A549 (cell line): ENCODE results near the gene MBNL2. TPM values are rescaled to one million over a fixed set of nuclear protein-coding genes. Genes with fewer than 3 reads are reported as not detected.

Experiments
- ATAC-seq, 2 experiments: fragments of 200-7000 bp in 1 of 2; fragments of >200 bp in 1 of 2; cut with Nextera tagmentation in 1 of 2; cut with Tn5 transposase in 1 of 2; 3 replicates each; pipeline versions ENCODE4 v1.8.0 to v1.9.1; 2018 to 2020; ENCODE audit warnings: mild to moderate bottlenecking in 1 of 2, moderate library complexity in 1 of 2
- CTCF ChIA-PET: fragments of 300-600 bp; sonication (Branson Sonifier 250); formaldehyde crosslinking; extraction: SDS; loops from one replicate; lab custom pipeline; 2021; ENCODE audit warnings: antibody characterized with exemption, inconsistent platforms; lab: Yijun Ruan, JAX
- POLR2A ChIA-PET: fragments of 350-600 bp; formaldehyde crosslinking; extraction: SDS; loops from one replicate; lab custom pipeline; 2021; ENCODE audit warnings: antibody characterized with exemption, inconsistent platforms; lab: Yijun Ruan, JAX
- DNase-seq, 2 experiments: peaks; one replicate each; pipeline versions ENCODE4 v3.0.0 to v3.0.0-alpha.2; 2011 to 2016; ENCODE audit warnings: low read depth in 1 of 2, low spot score in 1 of 2
- FAIRE-seq: peaks from 2 replicates; lab custom pipeline; 2011; peaks lifted over from hg19 to GRCh38; lab: Jason Lieb, UNC
- H3K27ac ChIP-seq, 2 experiments: fragments of >200 bp; sonication (Bioruptor Twin); formaldehyde crosslinking; 3 replicates each; pipeline ENCODE4 v1.5.1; 2016 to 2017
- H3K4me1 ChIP-seq: fragments of >200 bp; sonication (Bioruptor Twin); formaldehyde crosslinking; 3 replicates; pipeline ENCODE4 v1.6.1; 2016
- H3K4me2 ChIP-seq: fragments of >200 bp; sonication (Bioruptor Twin); formaldehyde crosslinking; 3 replicates; pipeline ENCODE4 v1.6.1; 2016
- H3K4me3 ChIP-seq: fragments of >200 bp; sonication (Bioruptor Twin); formaldehyde crosslinking; 3 replicates; pipeline ENCODE4 v1.5.1; 2016
- H3K9me3 ChIP-seq: fragments of >200 bp; sonication (Bioruptor Twin); formaldehyde crosslinking; 3 replicates; pipeline ENCODE4 v1.6.1; 2016
- EHMT2 ChIP-seq: fragments of 200-600 bp; sonication (generic); IDR thresholded peaks from 2 replicates; pipeline ENCODE4 v1.6.1; 2016; ENCODE audit warnings: antibody characterized with exemption, low read depth, mild to moderate bottlenecking, moderate library complexity
- EP300 ChIP-seq, 2 experiments: fragments of >200 bp; sonication (Bioruptor Twin); formaldehyde crosslinking; IDR thresholded peaks; 2 replicates in 1 of 2; 3 replicates in 1 of 2; pipeline ENCODE4 v1.6.1; 2016 to 2017
- FOSL2 ChIP-seq, 2 experiments: fragments of 450-650 bp in 1 of 2; fragments of >200 bp in 1 of 2; sonication (Bioruptor Twin) in 1 of 2; formaldehyde crosslinking; IDR thresholded peaks; 2 replicates each; pipeline versions ENCODE4 v1.5.0 to v1.6.1; 2016 to 2020; ENCODE audit warnings: mild to moderate bottlenecking in 1 of 2, moderate library complexity in 1 of 2
- FOXS1 ChIP-seq: fragments of 250-450 bp; sonication (Bioruptor Pico); IDR thresholded peaks from 2 replicates; pipeline ENCODE4 v1.5.0; 2020; ENCODE audit warnings: mild to moderate bottlenecking, moderate library complexity
- GATA3 ChIP-seq: IDR thresholded peaks from 2 replicates; pipeline ENCODE4 v1.6.1; 2012; ENCODE audit warnings: borderline replicate concordance
- HDAC2 ChIP-seq: fragments of 200-600 bp; sonication (generic); IDR thresholded peaks from 2 replicates; pipeline ENCODE4 v1.6.1; 2016
- KDM5A ChIP-seq: fragments of 200-600 bp; sonication (generic); IDR thresholded peaks from 2 replicates; pipeline ENCODE4 v1.6.1; 2016; ENCODE audit warnings: antibody characterized with exemption, mild to moderate bottlenecking
- MAFK ChIP-seq: fragments of 450-650 bp; IDR thresholded peaks from 2 replicates; pipeline ENCODE4 v1.6.1; 2014; ENCODE audit not compliant: partially characterized antibody
- MAX ChIP-seq: IDR thresholded peaks from 2 replicates; pipeline ENCODE4 v1.6.1; 2012
- MAZ ChIP-seq: fragments of 150-350 bp; IDR thresholded peaks from 2 replicates; pipeline ENCODE4 v1.6.1; 2014; ENCODE audit warnings: antibody characterized with exemption, low read depth, low read length, borderline replicate concordance
- MYC ChIP-seq: IDR thresholded peaks from 2 replicates; pipeline ENCODE4 v1.6.1; 2012; ENCODE audit warnings: mild to moderate bottlenecking, inconsistent platforms, low read length, improper control_type of control experiment, borderline replicate concordance
- NFE2L2 ChIP-seq: fragments of 150-350 bp; conservative IDR thresholded peaks from 2 replicates; pipeline ENCODE4 v1.6.1; 2014; ENCODE audit warnings: low read length
- NPAS2 ChIP-seq: fragments of 250-450 bp; sonication (Bioruptor Pico); IDR thresholded peaks from 2 replicates; pipeline ENCODE4 v1.8.0; 2022; ENCODE audit warnings: mild to moderate bottlenecking, moderate library complexity, borderline replicate concordance
- NR3C1 ChIP-seq: fragments of >200 bp; sonication (Bioruptor Twin); formaldehyde crosslinking; IDR thresholded peaks from 3 replicates; pipeline ENCODE4 v1.6.1; 2017
- PHF8 ChIP-seq: fragments of 200-600 bp; sonication (generic); IDR thresholded peaks from 2 replicates; pipeline ENCODE4 v1.6.1; 2016; ENCODE audit warnings: low read depth, mild to moderate bottlenecking, antibody characterized with exemption, moderate library complexity, borderline replicate concordance
- POLR2A ChIP-seq: IDR thresholded peaks from 2 replicates; pipeline ENCODE4 v1.6.1; 2012; ENCODE audit warnings: mild to moderate bottlenecking, low read length
- RARB ChIP-seq: fragments of 250-450 bp; sonication (Bioruptor Pico); IDR thresholded peaks from 2 replicates; pipeline ENCODE4 v1.8.0; 2021; ENCODE audit warnings: mild to moderate bottlenecking, moderate library complexity
- WGBS: methylation state at CpG from one replicate; pipeline ENCODE4 v1.1.6; 2017; ENCODE audit errors: missing lambda C conversion rate; 5-methylcytosine and 5-hydroxymethylcytosine counted together
- polyA plus RNA-seq, 4 experiments: library from polyadenylated mRNA; depleted of rRNA in 3 of 4; stranded (reverse); fragments of >200 nt; fragmentation: RNase III in 1 of 4; extraction: RNeasy Plus Mini Kit Qiagen cat#74134 plus additional on column Dnase treatment in 1 of 4; gene quantifications; 2 replicates in 3 of 4; 3 replicates in 1 of 4; pipeline ENCODE4 v1.2.3, GENCODE V29; 2011 to 2017
- TF ChIP-seq, protein P1 (sequence below): IDR thresholded peaks from 2 replicates; pipeline ENCODE4 v1.6.1; 2012; ENCODE audit warnings: low read depth, borderline replicate concordance

The MBNL2 gene
- polyA plus RNA-seq, 2 of the 4 experiments (the other 2 are of a cell fraction), result 18.7 to 20.6 TPM

DNA sequence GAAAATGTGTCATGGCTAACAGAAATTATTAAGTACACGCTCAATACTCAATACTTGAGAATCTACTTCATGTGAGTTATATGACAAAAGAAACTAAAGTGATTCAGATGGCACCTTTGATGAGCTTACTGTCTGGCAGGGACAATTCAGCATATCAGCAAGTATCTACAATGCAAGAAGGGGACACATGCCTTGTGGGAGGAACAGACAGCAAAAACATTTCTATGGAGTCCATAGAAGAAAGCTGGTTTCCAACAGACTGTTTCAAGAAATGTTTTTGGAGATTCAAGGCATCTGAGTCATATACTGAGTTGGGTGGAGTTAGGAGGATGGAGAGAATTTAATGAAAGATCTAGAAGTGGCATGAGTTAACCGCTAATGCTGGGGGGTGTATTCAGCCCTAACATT lies 54.7 kb downstream of the MBNL2 start:
- no peak for FAIRE-seq
- TF ChIP-seq, protein P1, sequence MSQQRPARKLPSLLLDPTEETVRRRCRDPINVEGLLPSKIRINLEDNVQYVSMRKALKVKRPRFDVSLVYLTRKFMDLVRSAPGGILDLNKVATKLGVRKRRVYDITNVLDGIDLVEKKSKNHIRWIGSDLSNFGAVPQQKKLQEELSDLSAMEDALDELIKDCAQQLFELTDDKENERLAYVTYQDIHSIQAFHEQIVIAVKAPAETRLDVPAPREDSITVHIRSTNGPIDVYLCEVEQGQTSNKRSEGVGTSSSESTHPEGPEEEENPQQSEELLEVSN, result no peak
- no peak for TF ChIP-seq HDAC2
- TF ChIP-seq NFE2L2, result no peak
- no peak for TF ChIP-seq FOXS1 (CRISPR knock-in tag)
- TF ChIP-seq RARB (CRISPR knock-in tag), result no peak
- TF ChIP-seq, all 56 proteins: peak for 0
- peaks cover 83% of the 10 kb centered on the region for H3K4me1 ChIP-seq
- CTCF ChIA-PET, result interaction anchor here (0.6 to 1.5 kb wide), 3 partner anchors 23 to 167 kb away, joined by 3 to 6 read pairs (median 4); no protein-coding TSS in a partner anchor
- WGBS, result 91% methylated on average over 2 of the region's 2 CpGs
- no peak for ATAC-seq
- H3K9me3 ChIP-seq, result no peaks in the 10 kb centered on the region
- no peak overlapping the region for H3K4me3 ChIP-seq
- no peak for DNase-seq
- peak overlapping the region; percentile 71 for H3K4me2 ChIP-seq
- POLR2A ChIA-PET, result no interaction called here
- H3K27ac ChIP-seq, result peak overlapping the region; percentile 80 to 95; a peak in 5 of 6 replicates

DNA sequence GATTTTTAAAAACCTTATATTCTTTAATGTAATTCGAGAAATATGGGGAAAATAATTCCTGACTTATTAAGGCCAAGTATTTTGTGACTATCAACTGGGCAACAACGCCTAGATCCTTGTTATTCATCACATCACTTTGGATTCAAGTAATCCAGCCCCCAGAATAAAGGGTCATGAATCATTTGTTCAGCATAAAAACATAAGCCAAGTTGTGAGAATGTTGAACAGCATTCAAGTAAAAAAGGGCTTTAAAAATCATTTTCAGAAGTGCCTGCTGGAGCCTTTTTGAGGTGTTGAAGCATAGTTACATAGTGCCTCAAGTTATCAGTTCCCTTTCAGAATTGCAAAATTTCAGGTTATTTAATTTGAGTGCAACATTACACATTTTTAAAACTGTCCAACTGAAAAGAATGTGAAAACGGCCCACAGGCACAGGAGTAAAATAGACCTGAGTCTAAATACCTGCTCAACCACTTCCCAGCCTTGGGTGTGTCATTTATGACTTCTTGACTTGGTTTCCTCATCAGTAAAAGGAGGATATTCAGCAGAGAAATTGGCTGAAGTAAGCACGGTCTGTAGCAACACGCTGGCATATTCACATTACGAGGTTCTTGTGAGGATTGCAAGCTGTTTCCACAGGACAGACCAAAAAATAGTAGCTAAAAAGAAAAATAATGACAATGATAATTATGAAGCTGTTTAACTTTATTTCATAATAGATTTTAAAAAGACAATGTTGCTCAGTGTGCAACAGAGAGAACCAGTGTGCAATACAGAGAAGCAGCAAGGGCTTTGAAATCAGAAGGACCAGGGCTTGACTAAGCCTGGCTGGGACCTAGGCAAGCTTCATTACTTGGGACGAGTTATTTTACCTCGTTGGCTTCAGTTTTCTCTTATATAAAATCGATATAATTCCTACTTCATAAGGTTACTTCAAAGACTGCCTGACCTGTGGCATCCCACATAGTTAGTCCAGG lies 56.6 kb downstream of the MBNL2 start:
- H3K4me1 ChIP-seq, result peaks cover 85% of the 10 kb centered on the region
- DNase-seq (no peak), ATAC-seq (no peak), FAIRE-seq (no peak)
- peak overlapping the region; percentile 26 for H3K4me2 ChIP-seq
- CTCF ChIA-PET, result no interaction called here
- H3K27ac ChIP-seq, result peak overlapping the region; percentile 21 to 62; a peak in 4 of 6 replicates
- TF ChIP-seq KDM5A, result no peak
- no peak for TF ChIP-seq GATA3
- TF ChIP-seq MAX, result no peak
- TF ChIP-seq FOSL2 (IDR thresholded peaks at IDR 0.05), result no peak
- no peak for TF ChIP-seq FOSL2 (CRISPR knock-in tag; IDR thresholded peaks at IDR 0.05)
- TF ChIP-seq EP300 (IDR thresholded peaks at IDR 0.05), result no peak
- WGBS, result 80% methylated on average over 9 of the region's 9 CpGs
- H3K4me3 ChIP-seq, result no peak overlapping the region
- no peaks in the 10 kb centered on the region for H3K9me3 ChIP-seq
- POLR2A ChIA-PET, result no interaction called here

DNA sequence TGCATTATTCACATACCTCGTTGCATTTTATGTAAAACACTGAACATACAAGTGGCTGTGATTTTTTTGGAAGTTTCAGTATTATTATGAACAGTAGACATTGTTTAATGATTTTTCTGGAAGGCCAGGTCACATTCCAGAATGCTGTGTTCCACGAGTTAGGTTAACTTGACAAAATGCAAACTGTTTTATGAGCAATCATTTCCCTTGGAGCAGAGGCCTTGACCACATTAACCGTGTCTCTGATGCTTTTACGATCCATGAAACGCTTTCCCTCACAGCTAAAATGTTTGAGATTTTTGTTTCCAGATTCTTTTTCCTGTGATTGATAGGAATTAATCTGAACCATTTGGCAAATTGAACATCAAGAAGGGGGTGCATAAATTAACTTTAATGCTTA lies 57.8 kb downstream of the MBNL2 start:
- ChIA-PET POLR2A (no interaction called here), CTCF (interaction anchor here (1.1 kb wide), 1 partner anchor 14 kb away, joined by 3 read pairs; no protein-coding TSS in a partner anchor)
- H3K4me1 ChIP-seq, result peaks cover 79% of the 10 kb centered on the region
- TF ChIP-seq MYC (no peak), EHMT2 (no peak), MAX (no peak), PHF8 (no peak), MAZ (no peak), MAFK (no peak)
- no peaks in the 10 kb centered on the region for H3K9me3 ChIP-seq
- FAIRE-seq (no peak), ATAC-seq (no peak), DNase-seq (no peak)
- peak overlapping the region; percentile 14 to 68; a peak in 2 of 6 replicates for H3K27ac ChIP-seq
- 57% methylated on average over 5 of the region's 5 CpGs for WGBS
- H3K4me2 ChIP-seq, result peak overlapping the region; percentile 47; the same call in 2 of the 3 replicates
- H3K4me3 ChIP-seq, result no peak overlapping the region

DNA sequence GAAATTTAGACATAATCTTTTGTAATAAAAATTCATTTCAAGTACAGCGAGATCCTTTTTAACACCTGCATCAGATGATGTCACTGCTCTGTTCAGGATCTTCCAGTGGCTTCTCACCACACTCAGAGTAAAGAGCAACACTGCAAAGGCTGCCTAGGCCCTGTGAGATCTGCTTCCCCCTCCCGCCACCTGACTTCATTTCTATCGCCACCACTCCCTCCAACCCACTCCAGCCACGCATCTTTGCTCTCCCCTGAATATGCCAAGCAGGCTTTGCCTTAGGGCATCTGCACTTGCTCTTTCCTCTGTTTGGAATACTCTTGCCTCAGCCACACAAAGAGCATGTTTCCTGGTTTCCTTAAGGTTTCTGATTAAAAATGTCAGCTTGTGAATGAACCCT lies 58.3 kb downstream of the MBNL2 start:
- ATAC-seq, result peak in 1 of 2 experiments; percentile 37; a peak in 3 of 6 replicates
- H3K4me3 ChIP-seq, result no peak overlapping the region
- no peak for TF ChIP-seq NR3C1
- no peak for TF ChIP-seq POLR2A
- no peak for TF ChIP-seq NPAS2 (CRISPR knock-in tag)
- TF ChIP-seq, all 56 proteins: peak for 0
- Histone ChIP-seq H3K4me2 (peak overlapping the region; percentile 47), H3K4me1 (peaks cover 82% of the 10 kb centered on the region), H3K27ac (peak overlapping the region; percentile 35 to 62; a peak in 5 of 6 replicates), H3K9me3 (no peaks in the 10 kb centered on the region)
- 67% methylated on average over 4 of the region's 4 CpGs for WGBS
- ChIA-PET CTCF (interaction anchor here (1.1 kb wide), 1 partner anchor 14 kb away, joined by 3 read pairs; no protein-coding TSS in a partner anchor), POLR2A (no interaction called here)
- FAIRE-seq, result no peak
- no peak for DNase-seq
